H1 (cell line): Measurements from ENCODE around the gene YBX2. TPM values are rescaled to one million over a fixed set of nuclear protein-coding genes. Genes with fewer than 3 reads are reported as not detected.

Experiments used
- CBX5 ChIP-seq: fragments of 300-800, 300-1000 bp; sonication (generic); IDR thresholded peaks from 2 replicates; pipeline ENCODE4 v1.7.1; 2016; ENCODE audit warnings: antibody characterized with exemption, low read length, low read depth
- CHD2 ChIP-seq: IDR thresholded peaks from 2 replicates; pipeline ENCODE4 v1.6.1; 2012; ENCODE audit warnings: low read length, improper control_type of control experiment
- FOSL1 ChIP-seq: IDR thresholded peaks from 2 replicates; pipeline ENCODE4 v1.6.1; 2011; ENCODE audit warnings: mild to moderate bottlenecking, low read depth, low read length, moderate library complexity; ENCODE audit not compliant: insufficient read depth
- GTF2F1 ChIP-seq: IDR thresholded peaks from 2 replicates; pipeline ENCODE4 v1.6.1; 2012; ENCODE audit warnings: low read depth, low read length, improper control_type of control experiment, borderline replicate concordance
- JUN ChIP-seq: IDR thresholded peaks from 2 replicates; pipeline ENCODE4 v1.6.1; 2011; ENCODE audit warnings: low read depth, mild to moderate bottlenecking, improper control_type of control experiment, low read length
- PHF8 ChIP-seq: fragments of 200-600 bp; sonication (generic); conservative IDR thresholded peaks from 2 replicates; pipeline ENCODE4 v1.7.1; 2012; ENCODE audit warnings: low read depth, mild to moderate bottlenecking, inconsistent platforms, low read length, moderate library complexity
- POLR2AphosphoS5 ChIP-seq: IDR thresholded peaks from 2 replicates; pipeline ENCODE4 v1.6.1; 2011; ENCODE audit warnings: low read depth, low read length
- RAD21 ChIP-seq, 2 experiments: IDR thresholded peaks in 1 of 2; conservative IDR thresholded peaks in 1 of 2; 2 replicates each; pipeline ENCODE4 v1.6.1; 2011; ENCODE audit warnings: low read depth in 2 of 2, low read length in 2 of 2, improper control_type of control experiment in 1 of 2, inconsistent platforms in 1 of 2, mild to moderate bottlenecking in 1 of 2, moderate library complexity in 1 of 2
- SAP30 ChIP-seq: fragments of 300-600 bp; sonication (generic); IDR thresholded peaks from 2 replicates; pipeline ENCODE4 v1.7.1; 2012; ENCODE audit warnings: low read length, moderate library complexity, mild to moderate bottlenecking, inconsistent platforms; ENCODE audit not compliant: insufficient read depth, insufficient replicate concordance
- TEAD4 ChIP-seq: IDR thresholded peaks from 2 replicates; pipeline ENCODE4 v1.6.1; 2012; ENCODE audit warnings: low read depth, low read length, inconsistent platforms, mixed read lengths
- polyA plus RNA-seq, 7 experiments: library from polyadenylated mRNA; depleted of rRNA in 3 of 7; stranded (reverse) in 5 of 7; unstranded in 2 of 7; fragments of >200 nt in 5 of 7; fragments of 200-250 nt in 2 of 7; gene quantifications; 1 replicate in 5 of 7; 2 replicates in 1 of 7; 4 replicates in 1 of 7; pipeline versions ENCODE4 v1.2.1 to v1.2.3, GENCODE V29; 2011 to 2013; ENCODE audit warnings: missing spikeins in 2 of 7, mixed read lengths in 2 of 7
- total RNA-seq: library from RNA; stranded (reverse); fragmentation: NEBNext Ultra II Directional; extraction: Animal tissue kit (Norgen Biotek cat#: 25700); gene quantifications from 2 replicates; pipeline ENCODE4 v1.2.1, GENCODE V29; 2021
- TF ChIP-seq, protein P1 (sequence below): IDR thresholded peaks from 2 replicates; pipeline ENCODE4 v1.6.1; 2012; ENCODE audit warnings: inconsistent platforms

YBX2 gene
- total and polyA plus RNA-seq, 2 of the 8 experiments (the other 6 are each of a cell fraction or from before 2014, with no cell fraction given): 19.2 to 30.5 TPM

DNA sequence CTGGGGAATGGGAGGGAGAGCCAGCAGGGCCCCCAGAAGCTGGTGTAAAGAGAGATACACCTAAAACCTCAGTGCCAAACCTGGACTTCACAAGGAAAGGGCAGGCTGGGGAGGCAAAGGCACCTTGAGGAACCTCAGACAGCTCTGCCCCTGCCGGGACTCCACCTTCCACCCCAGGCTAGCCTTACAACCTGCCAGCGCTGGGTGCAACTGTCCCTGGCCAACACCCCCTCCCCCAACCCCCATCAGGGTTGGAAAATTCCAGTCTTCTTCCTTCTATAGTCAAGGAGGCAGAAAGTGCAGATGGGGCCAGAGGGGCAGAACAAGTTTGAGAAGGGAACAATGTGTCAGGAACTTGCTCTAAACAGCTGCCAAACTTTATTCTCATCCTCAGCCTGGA lies 2.2 kb downstream of the YBX2 start (continued):
- TF ChIP-seq RAD21 (IDR thresholded peaks at IDR 0.05 in 1 of 2, conservative IDR thresholded peaks at IDR 0.05 in 1 of 2; ENCODE audit: low read depth in 2 of 2, low read length in 2 of 2): no peak
- no peak for TF ChIP-seq FOSL1
- TF ChIP-seq POLR2AphosphoS5: no peak
- no peak for TF ChIP-seq CBX5
- no peak for TF ChIP-seq JUN
- no peak for TF ChIP-seq GTF2F1
- TF ChIP-seq SAP30: no peak
- TF ChIP-seq TEAD4: no peak
- TF ChIP-seq PHF8: no peak
- TF ChIP-seq, protein P1, sequence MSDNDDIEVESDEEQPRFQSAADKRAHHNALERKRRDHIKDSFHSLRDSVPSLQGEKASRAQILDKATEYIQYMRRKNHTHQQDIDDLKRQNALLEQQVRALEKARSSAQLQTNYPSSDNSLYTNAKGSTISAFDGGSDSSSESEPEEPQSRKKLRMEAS: no peak
- no peak for TF ChIP-seq CHD2
- TF ChIP-seq, all 59 proteins: peak for 0
